Measurements from ENCODE around the gene HTT. TPM values are rescaled to one million over a fixed set of nuclear protein-coding genes. Genes with fewer than 3 reads are reported as not detected.

The HTT gene
- total and polyA plus RNA-seq, 2 of the 8 experiments (the other 6 are each of a cell fraction or from before 2014, with no cell fraction given) = 24.0 to 71.0 TPM

DNA sequence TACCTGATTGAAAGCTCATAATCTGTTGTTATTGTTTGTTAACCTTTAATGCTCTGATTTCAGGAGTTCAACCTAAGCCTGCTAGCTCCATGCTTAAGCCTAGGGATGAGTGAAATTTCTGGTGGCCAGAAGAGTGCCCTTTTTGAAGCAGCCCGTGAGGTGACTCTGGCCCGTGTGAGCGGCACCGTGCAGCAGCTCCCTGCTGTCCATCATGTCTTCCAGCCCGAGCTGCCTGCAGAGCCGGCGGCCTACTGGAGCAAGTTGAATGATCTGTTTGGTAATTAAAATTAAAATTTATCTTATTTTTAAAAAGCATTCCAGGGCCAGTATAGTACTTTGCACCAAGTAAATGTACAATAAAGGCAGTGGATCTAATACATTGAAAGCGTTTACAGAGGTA is 137.4 kb downstream of the HTT start:
- Histone ChIP-seq H3K4me3 (ENCODE audit: extremely low read depth in 1 of 4, insufficient read depth in 2 of 4, low read depth in 3 of 4, low read length in 4 of 4) (no peak overlapping the region), H3K4ac (replicated peaks; ENCODE audit: insufficient read length, low read depth, low read length) (no peak overlapping the region), H3K23me2 (ENCODE audit: low read depth, low read length) (no peaks in the 10 kb centered on the region), H2BK5ac (ENCODE audit: low read depth, low read length) (no peak overlapping the region), H3K27me3 (replicated peaks in 1 of 4; ENCODE audit: control insufficient read depth in 3 of 4, extremely low read depth in 1 of 4, insufficient read depth in 3 of 4, low read length in 3 of 4) (no peaks in the 10 kb centered on the region), H3K14ac (ENCODE audit: insufficient read length) (no peak overlapping the region), H3K23ac (ENCODE audit: insufficient read length) (no peak overlapping the region), H3K9me3 (ENCODE audit: insufficient read depth in 2 of 2, low read depth in 1 of 2, low read length in 1 of 2) (no peaks in the 10 kb centered on the region), H3K27ac (ENCODE audit: low read depth, low read length) (no peak overlapping the region), H3K36me3 (ENCODE audit: control insufficient read depth in 2 of 4, insufficient read depth in 4 of 4, low read length in 3 of 4) (peaks cover 32 to 69% (median 61%) of the 10 kb centered on the region in 4 experiments), H2AFZ (ENCODE audit: low read length) (no peak overlapping the region), H4K91ac (replicated peaks; ENCODE audit: insufficient read length, low read length) (no peak overlapping the region), H2BK15ac (ENCODE audit: low read length) (no peak overlapping the region), H2BK12ac (ENCODE audit: low read depth, low read length) (no peak overlapping the region), H2BK20ac (ENCODE audit: low read length) (no peak overlapping the region), H3K79me1 (ENCODE audit: low read depth, low read length) (no peaks in the 10 kb centered on the region), H3K18ac (ENCODE audit: extremely low read depth, low read length) (no peak overlapping the region), H4K20me1 (replicated peaks in 1 of 2; ENCODE audit: control insufficient read depth in 1 of 2, insufficient read depth in 2 of 2, low read length in 2 of 2) (peaks cover 0 to 2% of the 10 kb centered on the region in 2 experiments), H4K8ac (ENCODE audit: extremely low read depth, insufficient read depth, low read length) (no peak overlapping the region), H4K5ac (ENCODE audit: insufficient read length, low read depth, low read length) (no peak overlapping the region), H2BK120ac (replicated peaks; ENCODE audit: low read depth, low read length) (no peak overlapping the region), H3K4me1 (replicated peaks in 1 of 4; ENCODE audit: control insufficient read depth in 3 of 4, insufficient read depth in 4 of 4, low read length in 3 of 4) (no peaks in the 10 kb centered on the region), H3K56ac (replicated peaks; ENCODE audit: insufficient read length, low read depth, low read length) (no peak overlapping the region), H2AK5ac (ENCODE audit: low read depth, low read length) (no peak overlapping the region), H3K79me2 (ENCODE audit: control insufficient read depth in 1 of 2, insufficient read depth in 2 of 2, low read length in 2 of 2) (no peaks in the 10 kb centered on the region), H3K4me2 (ENCODE audit: insufficient read depth in 1 of 2, low read depth in 2 of 2, low read length in 2 of 2) (no peak overlapping the region), H3K9ac (replicated peaks in 1 of 4; ENCODE audit: extremely low read depth in 1 of 4, low read depth in 3 of 4, low read length in 3 of 4) (no peak overlapping the region)
- FAIRE-seq = no peak
- TF ChIP-seq BRCA1 (IDR thresholded peaks at IDR 0.05; ENCODE audit: low read depth, low read length) = no peak
- TF ChIP-seq SP2 (IDR thresholded peaks at IDR 0.05; ENCODE audit: low read length) = no peak
- no peak for TF ChIP-seq TAF7 (optimal IDR thresholded peaks at IDR 0.05; ENCODE audit: borderline replicate concordance, low read depth, low read length)
- TF ChIP-seq SP4 (IDR thresholded peaks at IDR 0.05; ENCODE audit: low read length) = no peak
- no peak for TF ChIP-seq SIRT6 (IDR thresholded peaks at IDR 0.05; ENCODE audit: low read length)
- no peak for DNase-seq (ENCODE audit: low read depth in 1 of 2, low spot score in 2 of 2)
- POLR2A ChIA-PET (ENCODE audit: partially characterized antibody) = no interaction called here
- WGBS, 2 experiments (ENCODE audit: extremely low coverage in 1 of 2, insufficient coverage in 1 of 2, insufficient read length in 1 of 2, insufficient replicate concordance in 2 of 2, low coverage in 1 of 2, low lambda C conversion rate in 2 of 2, missing lambda C conversion rate in 1 of 2) = 97% methylated on average over 8 of the region's 8 CpGs; no CpG with 5 or more reads in 1 of the 2 experiments
- CTCF ChIA-PET (ENCODE audit: partially characterized antibody) = interaction anchor here (0.6 to 2.1 kb wide), 8 partner anchors 10 to 444 kb away, joined by 3 to 5 read pairs (median 4); no protein-coding TSS in a partner anchor
